ENCODE data around the gene DCLK1. TPM values are rescaled to one million over a fixed set of nuclear protein-coding genes. Genes with fewer than 3 reads are reported as not detected.

DCLK1 gene
- total and polyA plus RNA-seq, 4 donors = 2.6 to 47.4 (median 13.9) TPM

DNA sequence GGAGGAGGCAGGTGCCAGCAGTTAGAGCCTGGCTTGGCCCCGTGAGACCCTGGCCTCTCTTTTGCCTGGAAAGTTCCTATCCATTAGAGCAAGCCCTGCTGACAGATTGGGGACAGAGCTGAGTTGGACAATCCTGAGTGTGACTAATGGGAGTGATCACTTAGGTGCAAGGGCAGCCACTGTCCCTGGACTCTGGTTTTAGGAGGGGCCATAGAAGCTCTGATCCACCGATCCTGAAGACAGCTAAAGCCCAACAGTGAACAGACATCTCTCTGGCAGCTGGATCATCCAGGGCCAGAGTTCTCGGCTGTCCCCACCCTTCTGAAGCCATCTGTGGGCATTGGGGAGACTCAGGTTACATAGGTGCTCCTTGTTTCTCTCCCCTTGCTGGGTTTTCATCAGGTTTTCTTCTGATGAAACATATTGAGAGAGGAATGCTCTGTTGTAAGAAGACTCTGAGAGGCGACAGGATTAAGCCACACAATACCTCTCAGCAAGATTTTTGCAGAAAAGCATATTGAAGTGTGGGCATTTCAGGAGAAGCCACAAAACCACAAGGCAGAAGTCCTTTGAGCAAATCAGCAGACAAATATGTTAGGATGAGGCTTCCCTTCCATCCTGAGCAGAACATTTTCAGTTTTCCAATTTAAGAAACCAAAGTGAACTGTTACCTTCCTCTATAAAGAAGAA lies 366.7 kb downstream of the DCLK1 start:
- no peaks in the 10 kb centered on the region for H3K4me1 ChIP-seq (ENCODE audit: control insufficient read depth in 1 of 2, insufficient read depth in 2 of 2, low read length in 2 of 2)
- ATAC-seq (ENCODE audit: low FRiP score) = no peak

DNA sequence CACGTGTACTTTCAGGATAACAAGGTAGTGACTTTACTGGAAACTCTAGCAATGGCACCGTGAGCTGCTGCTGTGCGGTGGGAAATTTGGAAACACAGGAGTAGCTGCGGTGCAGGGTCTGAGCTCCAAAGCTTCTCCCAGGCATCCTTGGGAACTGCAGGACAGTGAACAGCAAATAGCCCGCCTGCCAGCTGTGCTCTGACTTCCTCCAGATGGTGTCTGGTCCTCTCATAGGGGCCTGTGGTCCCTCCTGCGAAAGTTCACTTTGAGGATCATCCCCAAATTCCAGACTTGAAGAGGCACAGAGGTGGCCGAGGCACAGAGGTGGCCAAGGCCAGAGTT lies 367.4 kb downstream of the DCLK1 start:
- no peaks in the 10 kb centered on the region for H3K4me1 ChIP-seq (ENCODE audit: control insufficient read depth in 1 of 2, insufficient read depth in 2 of 2, low read length in 2 of 2)
- intact Hi-C loops (cut with DNase I) = no loop called here
- H3K9me3 ChIP-seq (ENCODE audit: control insufficient read depth, low read length) = no peaks in the 10 kb centered on the region
- no peak overlapping the region for H3K4me3 ChIP-seq (ENCODE audit: low read length in 2 of 2)
- DNase-seq (no peak), ATAC-seq (ENCODE audit: low FRiP score) (no peak)
- H3K36me3 ChIP-seq (ENCODE audit: control insufficient read depth in 1 of 2, insufficient read depth in 2 of 2, low read length in 1 of 2) = no peaks in the 10 kb centered on the region
- WGBS, 2 donors = 85 to 91% methylated on average over 7 of the region's 7 CpGs
- H3K27ac ChIP-seq (ENCODE audit: low read depth in 1 of 2, low read length in 2 of 2) = no peak overlapping the region
- no peaks in the 10 kb centered on the region for H3K27me3 ChIP-seq (ENCODE audit: control insufficient read depth in 1 of 2, insufficient read depth in 2 of 2, low read length in 1 of 2)

More for the DNA sequence above, 366.7 kb downstream of the DCLK1 start:
- no peaks in the 10 kb centered on the region for H3K36me3 ChIP-seq (ENCODE audit: control insufficient read depth in 1 of 2, insufficient read depth in 2 of 2, low read length in 1 of 2)
- WGBS, 2 donors = 83 to 87% methylated on average over 4 of the region's 4 CpGs
- intact Hi-C loops (cut with DNase I) = no loop called here
- H3K4me3 ChIP-seq (ENCODE audit: low read length in 2 of 2) = no peak overlapping the region
- no peaks in the 10 kb centered on the region for H3K9me3 ChIP-seq (ENCODE audit: control insufficient read depth, low read length)
- no peaks in the 10 kb centered on the region for H3K27me3 ChIP-seq (ENCODE audit: control insufficient read depth in 1 of 2, insufficient read depth in 2 of 2, low read length in 1 of 2)
- no peak for DNase-seq
- H3K27ac ChIP-seq (ENCODE audit: low read depth in 1 of 2, low read length in 2 of 2) = no peak overlapping the region

GRCh38 chr13:35763060-35763781 lies 368.0 kb downstream of the DCLK1 start:
- ATAC-seq (ENCODE audit: low FRiP score) = no peak
- no peaks in the 10 kb centered on the region for H3K36me3 ChIP-seq (ENCODE audit: control insufficient read depth in 1 of 2, insufficient read depth in 2 of 2, low read length in 1 of 2)

GRCh38 chr13:35761440-35762252 lies 369.5 kb downstream of the DCLK1 start:
- no peak for ATAC-seq (ENCODE audit: low FRiP score)
- Histone ChIP-seq H3K36me3 (ENCODE audit: control insufficient read depth in 1 of 2, insufficient read depth in 2 of 2, low read length in 1 of 2) (no peaks in the 10 kb centered on the region), H3K27ac (ENCODE audit: low read depth in 1 of 2, low read length in 2 of 2) (no peak overlapping the region), H3K4me3 (ENCODE audit: low read length in 2 of 2) (no peak overlapping the region), H3K9me3 (ENCODE audit: control insufficient read depth, low read length) (no peaks in the 10 kb centered on the region), H3K4me1 (ENCODE audit: control insufficient read depth in 1 of 2, insufficient read depth in 2 of 2, low read length in 2 of 2) (no peaks in the 10 kb centered on the region), H3K27me3 (ENCODE audit: control insufficient read depth in 1 of 2, insufficient read depth in 2 of 2, low read length in 1 of 2) (no peaks in the 10 kb centered on the region)
- no peak for DNase-seq
- 96 to 98% methylated on average over 2 of the region's 2 CpGs for WGBS, 2 donors
- intact Hi-C loops (cut with DNase I) = no loop called here

More at GRCh38 chr13:35763060-35763781, 368.0 kb downstream of the DCLK1 start:
- Histone ChIP-seq H3K27ac (ENCODE audit: low read depth in 1 of 2, low read length in 2 of 2) (no peak overlapping the region), H3K4me3 (ENCODE audit: low read length in 2 of 2) (no peak overlapping the region), H3K27me3 (ENCODE audit: control insufficient read depth in 1 of 2, insufficient read depth in 2 of 2, low read length in 1 of 2) (no peaks in the 10 kb centered on the region), H3K4me1 (ENCODE audit: control insufficient read depth in 1 of 2, insufficient read depth in 2 of 2, low read length in 2 of 2) (no peaks in the 10 kb centered on the region), H3K9me3 (ENCODE audit: control insufficient read depth, low read length) (no peaks in the 10 kb centered on the region)
- 73 to 74% methylated on average over 4 of the region's 4 CpGs for WGBS, 2 donors
- DNase-seq = no peak
- intact Hi-C loops (cut with DNase I) = no loop called here

DNA sequence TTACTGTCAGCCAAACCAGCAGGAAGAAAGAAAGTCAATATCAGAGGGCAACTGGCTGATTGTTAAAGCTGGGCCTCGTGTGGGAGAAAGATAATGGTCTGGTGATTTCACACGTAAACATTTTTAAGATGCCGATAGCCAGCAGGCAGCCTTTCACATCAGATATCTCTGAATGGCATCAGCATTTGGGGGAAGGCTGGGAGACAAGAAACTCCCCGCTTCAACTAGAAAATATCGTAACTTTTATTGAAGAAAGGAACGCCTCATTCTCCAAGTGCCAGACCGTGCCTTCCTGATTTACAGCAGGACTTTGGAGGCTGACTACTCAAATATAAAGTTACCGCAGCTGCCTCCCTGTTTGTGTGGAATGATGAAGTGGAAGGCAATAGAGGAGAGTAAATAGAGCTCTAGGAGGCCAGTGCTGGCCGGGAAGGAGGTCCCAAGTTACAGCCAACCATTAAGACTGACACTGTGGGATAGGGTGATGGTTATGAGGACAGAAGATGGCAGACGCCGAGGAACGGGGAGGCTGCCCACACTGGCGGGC lies 370.4 kb downstream of the DCLK1 start:
- Histone ChIP-seq H3K9me3 (ENCODE audit: control insufficient read depth, low read length) (no peaks in the 10 kb centered on the region), H3K27me3 (ENCODE audit: control insufficient read depth in 1 of 2, insufficient read depth in 2 of 2, low read length in 1 of 2) (no peaks in the 10 kb centered on the region), H3K4me1 (ENCODE audit: control insufficient read depth in 1 of 2, insufficient read depth in 2 of 2, low read length in 2 of 2) (no peaks in the 10 kb centered on the region), H3K4me3 (ENCODE audit: low read length in 2 of 2) (no peak overlapping the region), H3K36me3 (ENCODE audit: control insufficient read depth in 1 of 2, insufficient read depth in 2 of 2, low read length in 1 of 2) (no peaks in the 10 kb centered on the region), H3K27ac (ENCODE audit: low read depth in 1 of 2, low read length in 2 of 2) (no peak overlapping the region)
- intact Hi-C loops (cut with DNase I) = no loop called here
- DNase-seq (no peak), ATAC-seq (ENCODE audit: low FRiP score) (no peak)
- WGBS, 2 donors = 60 to 64% methylated on average over 13 of the region's 13 CpGs

- WGBS, 2 donors = 68 to 80% methylated on average over 2 of the region's 2 CpGs
- Histone ChIP-seq H3K4me3 (ENCODE audit: low read length in 2 of 2) (no peak overlapping the region), H3K4me1 (ENCODE audit: control insufficient read depth in 1 of 2, insufficient read depth in 2 of 2, low read length in 2 of 2) (no peaks in the 10 kb centered on the region), H3K36me3 (ENCODE audit: control insufficient read depth in 1 of 2, insufficient read depth in 2 of 2, low read length in 1 of 2) (no peaks in the 10 kb centered on the region), H3K27ac (ENCODE audit: low read depth in 1 of 2, low read length in 2 of 2) (no peak overlapping the region), H3K27me3 (ENCODE audit: control insufficient read depth in 1 of 2, insufficient read depth in 2 of 2, low read length in 1 of 2) (no peaks in the 10 kb centered on the region), H3K9me3 (ENCODE audit: control insufficient read depth, low read length) (peaks cover 2% of the 10 kb centered on the region)
- DNase-seq (no peak), ATAC-seq (ENCODE audit: low FRiP score) (no peak)
- intact Hi-C loops (cut with DNase I) = no loop called here
Observed at GRCh38 chr13:35747594-35747993, 383.6 kb downstream of the DCLK1 start.

DNA sequence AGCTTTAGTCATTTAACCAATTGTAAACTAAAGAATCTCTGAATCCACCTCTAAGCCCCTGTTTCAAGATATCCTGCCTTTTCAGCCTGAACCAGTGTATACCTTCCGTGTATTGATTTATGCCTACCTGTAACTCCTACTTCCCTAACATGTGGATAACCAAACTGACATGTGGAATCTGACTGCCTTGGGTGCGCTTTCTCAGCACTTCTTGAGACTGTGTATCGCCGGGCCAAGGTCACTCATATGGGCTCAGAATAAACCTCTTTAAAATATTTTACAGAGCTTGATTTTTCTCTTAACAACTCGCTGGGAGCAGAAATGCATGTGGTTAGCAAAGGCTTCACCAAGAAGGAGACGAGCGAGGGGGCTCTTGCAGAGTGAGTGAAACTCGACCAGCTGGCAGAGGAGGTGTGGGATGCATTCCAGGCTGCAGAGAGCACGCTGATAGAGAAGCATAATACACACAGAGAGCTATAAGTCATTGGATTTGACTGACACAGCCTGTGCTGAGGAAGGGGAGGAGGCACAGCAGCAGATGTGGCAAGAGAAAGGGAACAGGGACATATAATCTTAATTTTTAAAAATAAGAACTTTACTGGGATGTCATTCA lies 386.5 kb downstream of the DCLK1 start:
- Histone ChIP-seq H3K4me3 (ENCODE audit: low read length in 2 of 2) (no peak overlapping the region), H3K27ac (ENCODE audit: low read depth in 1 of 2, low read length in 2 of 2) (no peak overlapping the region), H3K36me3 (ENCODE audit: control insufficient read depth in 1 of 2, insufficient read depth in 2 of 2, low read length in 1 of 2) (no peaks in the 10 kb centered on the region), H3K4me1 (ENCODE audit: control insufficient read depth in 1 of 2, insufficient read depth in 2 of 2, low read length in 2 of 2) (no peaks in the 10 kb centered on the region), H3K27me3 (ENCODE audit: control insufficient read depth in 1 of 2, insufficient read depth in 2 of 2, low read length in 1 of 2) (no peaks in the 10 kb centered on the region), H3K9me3 (ENCODE audit: control insufficient read depth, low read length) (peaks cover 1% of the 10 kb centered on the region)
- intact Hi-C loops (cut with DNase I) = no loop called here
- no peak for ATAC-seq (ENCODE audit: low FRiP score)
- DNase-seq = no peak
- 35 to 39% methylated on average over 9 of the region's 9 CpGs for WGBS, 2 donors

GRCh38 chr13:35744144-35744543 lies 387.0 kb downstream of the DCLK1 start:
- DNase-seq (no peak), ATAC-seq (ENCODE audit: low FRiP score) (no peak)
- WGBS, 2 donors = 87% methylated on average over 2 of the region's 2 CpGs
- Histone ChIP-seq H3K27me3 (ENCODE audit: control insufficient read depth in 1 of 2, insufficient read depth in 2 of 2, low read length in 1 of 2) (no peaks in the 10 kb centered on the region), H3K4me3 (ENCODE audit: low read length in 2 of 2) (no peak overlapping the region), H3K4me1 (ENCODE audit: control insufficient read depth in 1 of 2, insufficient read depth in 2 of 2, low read length in 2 of 2) (no peaks in the 10 kb centered on the region), H3K27ac (ENCODE audit: low read depth in 1 of 2, low read length in 2 of 2) (no peak overlapping the region), H3K9me3 (ENCODE audit: control insufficient read depth, low read length) (peaks cover 1% of the 10 kb centered on the region), H3K36me3 (ENCODE audit: control insufficient read depth in 1 of 2, insufficient read depth in 2 of 2, low read length in 1 of 2) (no peaks in the 10 kb centered on the region)
- intact Hi-C loops (cut with DNase I) = no loop called here

Measured in aorta (tissue), 5 donors.